Stimulated activated naive CD4-positive, alpha-beta T cell treated with Interleukin-2 at 50 U/mL for 16 hours (primary cell): ENCODE data around the gene ZNF232.
"Not testable (repeated sequence)": the region's sequence is repeated elsewhere in the genome, so short reads cannot be mapped to it uniquely, and the experiment has no call there.

ENCODE experiments used
- DNase-seq: peaks from one replicate; lab custom pipeline; 2025; lab: John Stamatoyannopoulos, UW

The ZNF232 gene

DNA sequence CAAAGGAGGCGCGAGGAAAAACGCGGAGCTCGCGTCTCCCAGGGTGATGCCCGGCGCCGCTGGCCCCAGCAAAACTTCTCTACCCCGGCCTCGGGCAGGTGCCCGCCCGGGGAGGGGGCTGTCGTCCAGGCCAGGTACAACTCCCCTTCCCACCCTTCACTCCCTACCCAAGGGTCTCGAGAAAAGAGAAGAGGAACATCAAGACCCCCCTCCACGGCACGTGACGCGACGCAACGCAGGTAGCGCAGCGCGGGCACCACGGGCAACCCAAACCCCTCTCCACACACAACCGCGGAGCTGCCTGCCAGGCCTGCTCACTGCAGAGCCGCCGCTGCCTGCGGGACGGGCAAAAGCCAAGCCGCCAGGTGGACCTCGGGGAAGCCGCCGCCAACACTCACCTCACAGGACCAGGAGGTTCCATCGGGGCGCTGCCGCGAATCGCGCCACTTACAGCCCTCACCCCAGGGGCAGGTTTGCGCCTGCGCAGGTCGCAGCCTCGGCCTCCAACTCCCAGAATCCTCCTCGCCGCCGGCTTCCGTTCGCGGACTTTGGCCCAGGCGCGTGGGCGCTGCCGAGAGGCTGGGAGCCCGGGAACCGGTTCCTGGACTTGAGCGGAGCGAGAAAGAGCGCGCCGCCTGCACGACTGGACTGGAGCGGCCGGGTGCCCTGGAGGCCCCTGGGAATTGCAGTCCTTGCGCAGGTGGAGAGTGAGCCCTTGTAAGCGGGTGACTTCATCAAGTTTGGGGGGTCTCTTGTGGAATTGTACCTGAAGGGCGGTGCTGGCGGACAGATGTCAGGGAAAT, at the start of gene ZNF232:
ZNF232 (minus strand) TSS at position 477 of the 803 bp plus-strand sequence; CDS start at position 421, 56 bp downstream.
- DNase-seq: peak; percentile 88

- not testable (repeated sequence) for DNase-seq
Observed at GRCh38 chr17:5160702-5161101, 49.0 kb upstream of the ZNF232 start.

GRCh38 chr17:5146122-5146521, 34.4 kb upstream of the ZNF232 start:
- not testable (repeated sequence) for DNase-seq

DNA sequence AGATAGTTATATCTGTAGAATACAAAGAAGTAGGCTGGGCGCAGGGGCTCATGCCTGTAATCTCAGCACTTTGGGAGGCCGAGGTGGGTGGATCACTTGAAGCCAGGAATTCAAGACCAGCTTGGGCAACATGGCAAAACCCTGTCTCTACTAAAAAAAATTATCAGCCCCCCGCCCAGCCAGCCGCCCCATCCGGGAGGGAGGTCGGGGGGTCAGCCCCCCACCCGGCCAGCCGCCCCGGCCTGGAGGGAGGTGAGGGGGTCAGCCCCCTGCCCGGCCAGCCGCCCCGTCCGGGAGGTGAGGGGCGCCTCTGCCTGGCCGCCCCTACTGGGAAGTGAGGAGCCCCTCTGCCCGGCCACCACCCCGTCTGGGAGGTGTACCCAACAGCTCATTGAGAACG, 31.2 kb upstream of the ZNF232 start:
- DNase-seq: not testable (repeated sequence)

DNA sequence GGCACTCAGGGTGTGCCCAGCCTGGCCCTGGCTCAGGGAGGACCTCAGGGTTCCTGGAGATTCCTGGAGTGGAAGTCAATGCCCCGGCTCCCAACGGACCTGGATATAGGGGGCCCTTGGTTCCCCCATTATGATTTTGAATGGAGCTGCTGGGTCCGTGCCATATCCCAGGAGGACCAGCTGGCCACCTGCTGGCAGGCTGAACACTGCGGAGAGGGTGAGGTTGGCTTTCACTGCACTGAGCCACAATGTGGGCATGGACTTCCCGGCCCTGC, 27.7 kb upstream of the ZNF232 start:
- no peak for DNase-seq

DNA sequence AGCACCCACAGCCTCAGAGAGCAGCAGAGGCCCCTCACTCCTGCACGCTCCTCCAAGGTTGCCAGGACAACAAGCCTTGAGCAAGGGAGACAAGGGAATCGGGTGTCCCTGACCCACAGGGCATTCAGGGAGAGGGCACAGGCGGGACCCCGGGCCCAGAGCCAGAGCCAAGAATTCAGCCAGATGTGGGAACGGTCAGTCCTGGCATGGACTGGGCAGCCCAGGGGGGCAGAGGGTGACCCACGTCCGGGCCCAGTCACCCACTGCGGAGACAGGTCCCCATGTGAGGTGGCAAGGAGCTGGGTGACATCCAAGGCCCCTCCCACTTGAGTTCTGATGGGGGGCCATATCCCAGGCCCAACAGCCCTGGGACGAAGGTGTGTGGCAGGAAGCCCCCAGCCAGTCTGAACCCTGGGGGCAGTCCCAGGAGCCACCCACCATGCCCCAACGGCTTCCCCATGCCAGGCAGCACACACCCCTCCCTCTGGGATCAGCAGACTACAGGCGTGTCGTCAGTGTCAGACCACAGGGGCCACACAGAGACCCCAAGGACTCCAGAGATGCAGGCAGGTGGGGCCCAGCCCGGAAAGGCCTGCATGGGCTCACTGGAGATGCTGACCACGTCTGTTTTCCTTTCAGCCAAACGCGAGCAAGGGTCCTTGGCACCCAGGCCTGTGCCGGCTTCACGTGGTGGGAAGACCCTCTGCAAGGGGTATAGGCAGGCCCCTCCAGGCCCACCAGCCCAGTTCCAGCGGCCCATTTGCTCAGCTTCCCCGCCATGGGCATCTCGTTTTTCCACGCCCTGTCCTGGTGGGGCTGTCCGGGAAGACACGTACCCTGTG, 27.2 kb upstream of the ZNF232 start:
- DNase-seq: no peak

DNA sequence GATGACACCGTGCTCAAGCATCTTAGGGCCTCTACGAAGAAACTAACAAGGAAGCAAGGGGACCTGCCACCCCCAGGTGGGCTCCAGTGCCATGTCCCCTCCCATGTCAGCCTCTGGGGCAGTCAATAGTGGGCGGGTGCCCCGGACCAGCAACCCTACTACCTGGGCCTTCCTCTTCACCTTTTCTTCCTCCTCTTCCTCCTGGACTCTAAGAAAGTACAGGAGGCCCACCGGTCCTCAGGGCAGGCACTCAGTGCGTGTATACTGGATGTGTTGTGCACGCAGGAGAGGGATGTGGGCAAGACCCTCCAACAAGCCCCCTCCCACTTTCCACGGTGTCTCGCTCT, 26.5 kb upstream of the ZNF232 start:
- not testable (repeated sequence) for DNase-seq

- DNase-seq: not testable (repeated sequence)
Observed at GRCh38 chr17:5137511-5138197, 26.0 kb upstream of the ZNF232 start.

DNA sequence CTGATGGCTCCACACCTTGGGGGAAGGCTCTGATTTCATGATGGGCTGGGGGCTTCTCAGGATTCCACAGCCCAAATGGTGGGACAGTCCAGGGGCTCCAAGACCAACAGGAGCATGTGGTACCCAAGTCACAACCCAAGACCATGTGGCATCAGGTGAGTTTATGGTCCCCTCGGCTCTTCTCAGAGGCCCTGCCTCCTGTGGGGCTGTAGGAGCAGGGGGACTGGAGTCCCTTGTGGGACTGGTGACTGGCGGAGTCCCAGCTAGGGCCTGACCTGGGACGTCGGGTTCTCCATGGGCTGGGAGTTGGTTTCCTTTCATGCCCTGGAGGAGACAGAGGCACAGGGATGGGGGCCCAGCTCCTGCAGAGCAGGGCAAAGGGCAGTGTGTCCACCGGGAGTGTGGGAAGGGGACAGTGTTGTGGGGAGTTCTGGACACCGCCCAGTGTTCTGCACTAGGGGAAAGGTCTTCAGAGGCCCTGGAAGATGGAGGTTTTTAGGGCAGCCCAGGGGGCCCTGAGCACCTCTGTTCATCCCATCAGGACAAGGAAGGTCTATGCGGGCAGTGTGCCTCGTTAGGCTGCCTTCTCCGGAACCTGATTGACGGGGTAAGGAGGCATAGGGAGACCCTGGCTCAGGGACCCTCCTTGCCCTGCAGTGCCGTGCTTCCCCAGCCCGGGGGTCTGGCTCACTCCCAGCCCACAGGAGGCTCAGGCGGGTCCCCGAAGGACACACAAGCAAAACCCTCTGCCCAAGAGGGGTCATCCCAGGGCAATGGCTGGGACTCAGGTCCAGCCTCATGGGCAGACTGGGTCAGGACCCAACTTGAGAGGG, 25.1 kb upstream of the ZNF232 start:
- not testable (repeated sequence) for DNase-seq

GRCh38 chr17:5135726-5136579, 24.3 kb upstream of the ZNF232 start:
- DNase-seq: no peak

DNA sequence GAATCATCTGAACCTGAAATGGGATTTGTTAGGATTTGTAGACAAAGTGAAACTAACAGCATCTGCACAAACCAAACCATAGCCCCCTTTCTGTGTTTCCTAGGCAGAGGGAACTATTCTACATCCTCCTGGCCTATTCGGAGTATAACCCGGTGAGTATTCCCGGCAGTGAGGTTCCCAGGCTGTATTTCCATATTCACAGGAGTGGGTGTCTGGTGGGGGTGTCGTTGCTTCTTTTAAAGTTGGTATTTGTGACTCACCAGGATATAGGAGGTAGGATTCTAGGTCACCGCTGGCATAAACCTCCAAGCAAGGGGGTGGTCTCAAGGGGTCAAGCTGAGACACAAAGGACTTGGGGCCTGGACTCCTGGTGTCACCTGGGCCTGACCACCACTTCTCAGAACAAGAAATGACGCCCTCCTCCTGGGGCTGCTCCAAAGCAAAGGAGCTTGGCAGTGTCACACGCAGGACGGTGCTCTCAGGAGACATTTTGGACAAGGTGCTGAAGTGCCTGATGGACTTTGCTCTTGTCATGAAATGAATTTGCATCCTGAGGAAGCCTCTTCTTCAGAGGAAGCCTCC, 23.5 kb upstream of the ZNF232 start:
- DNase-seq: not testable (repeated sequence)

DNA sequence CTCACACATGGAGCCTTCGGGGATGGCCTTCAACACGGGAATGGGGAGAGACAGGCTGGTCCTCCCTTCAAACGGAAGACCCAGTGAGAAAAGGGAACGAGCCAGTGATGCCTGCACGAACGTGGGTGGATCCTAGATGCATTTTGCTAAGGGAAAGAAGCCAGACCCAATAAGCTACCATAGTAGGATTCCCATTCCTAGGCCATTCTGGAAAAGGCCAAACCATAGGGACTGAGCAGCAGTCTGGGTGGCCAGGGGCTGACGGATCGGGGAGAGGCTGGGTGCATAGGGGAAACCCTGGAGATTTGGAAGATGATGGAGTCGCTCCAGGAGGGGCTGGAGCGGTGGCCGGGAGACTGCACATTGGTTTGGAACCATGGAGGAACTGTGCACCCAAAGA, 22.9 kb upstream of the ZNF232 start:
- DNase-seq: not testable (repeated sequence)

DNA sequence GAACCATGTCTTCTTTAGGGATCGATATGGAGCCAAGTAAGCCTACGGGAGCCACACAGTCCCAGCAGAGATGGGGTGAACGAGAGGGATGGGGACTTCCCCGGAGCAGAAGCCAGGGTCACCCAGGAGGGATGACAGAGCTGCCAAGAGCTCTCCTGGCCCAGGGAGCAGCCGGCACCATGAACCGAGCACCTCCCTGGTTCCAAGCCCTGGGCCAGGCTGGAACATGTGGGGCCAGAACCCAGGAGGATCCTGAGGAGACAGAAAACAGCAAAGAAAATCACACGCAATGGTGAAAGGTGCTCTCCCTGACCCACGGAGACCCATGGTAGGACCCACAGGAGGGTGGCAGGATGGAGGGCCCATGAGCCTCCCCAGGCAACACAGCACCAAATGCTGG, 22.3 kb upstream of the ZNF232 start:
- not testable (repeated sequence) for DNase-seq

- no peak for DNase-seq
Observed at GRCh38 chr17:5133311-5133710, 21.6 kb upstream of the ZNF232 start.

- DNase-seq: not testable (repeated sequence)
Observed at GRCh38 chr17:5132503-5133225, 21.0 kb upstream of the ZNF232 start.

DNA sequence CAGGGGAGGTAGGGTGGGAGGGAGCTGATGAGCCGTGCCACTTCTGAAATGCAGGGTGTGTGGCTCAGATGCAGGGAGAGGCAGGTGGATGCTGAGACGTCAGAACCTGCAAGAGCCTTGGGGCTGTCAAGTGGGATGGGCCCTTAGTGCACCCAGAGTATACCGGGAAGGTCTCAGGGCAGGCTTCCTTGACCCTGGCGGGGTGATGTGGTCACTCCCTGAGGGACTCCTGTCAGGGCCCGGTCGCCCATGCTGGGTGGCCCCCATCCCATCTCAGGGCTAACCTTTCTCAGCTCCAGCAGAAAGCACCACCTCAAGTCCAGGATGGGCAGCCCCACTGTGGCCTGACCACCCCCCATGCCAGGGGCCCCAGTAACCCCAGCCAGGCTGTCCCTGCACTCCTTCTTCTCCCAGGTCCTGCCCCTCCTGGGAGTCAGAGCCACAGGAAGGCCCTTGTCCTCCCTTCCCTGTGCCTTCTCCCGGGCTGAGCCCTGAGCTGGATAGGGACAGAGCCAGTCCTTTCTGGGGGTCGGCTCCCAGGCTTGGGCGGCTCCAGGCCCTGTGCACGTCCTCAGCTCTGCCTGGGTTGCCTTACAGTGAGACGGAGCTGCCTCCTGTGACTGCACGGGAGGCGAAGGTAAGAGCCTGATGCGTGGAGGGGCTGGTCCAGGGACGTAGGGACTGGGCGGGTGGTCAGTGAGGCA, 20.3 kb upstream of the ZNF232 start:
- not testable (repeated sequence) for DNase-seq

GRCh38 chr17:5131146-5131715, 19.6 kb upstream of the ZNF232 start:
- no peak for DNase-seq

- DNase-seq: not testable (repeated sequence)
Observed at GRCh38 chr17:5130687-5131086, 19.0 kb upstream of the ZNF232 start.

DNA sequence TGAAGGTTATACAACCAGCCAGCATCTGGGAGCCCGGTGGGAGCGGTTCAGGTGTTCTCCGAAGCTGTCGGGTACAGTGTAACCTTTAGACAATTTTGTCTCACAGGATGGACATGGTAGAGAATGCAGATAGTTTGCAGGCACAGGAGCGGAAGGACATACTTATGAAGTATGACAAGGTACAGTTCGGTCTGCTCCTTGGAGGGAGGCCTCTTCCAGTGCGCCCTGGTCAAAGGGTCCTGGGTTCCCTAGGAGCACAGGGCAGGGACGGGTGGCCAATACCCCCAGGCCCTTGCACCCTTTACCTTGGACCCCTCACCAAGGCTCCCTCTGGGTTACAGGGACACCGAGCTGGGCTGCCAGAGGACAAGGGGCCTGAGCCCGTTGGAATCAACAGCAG, 18.6 kb upstream of the ZNF232 start:
- not testable (repeated sequence) for DNase-seq
